ENCODE results near the gene CAMTA1. TPM values are rescaled to one million over a fixed set of nuclear protein-coding genes. Genes with fewer than 3 reads are reported as not detected.

Gene CAMTA1
- total RNA-seq, 1 donor from 2014 or later: 62.9 TPM

DNA sequence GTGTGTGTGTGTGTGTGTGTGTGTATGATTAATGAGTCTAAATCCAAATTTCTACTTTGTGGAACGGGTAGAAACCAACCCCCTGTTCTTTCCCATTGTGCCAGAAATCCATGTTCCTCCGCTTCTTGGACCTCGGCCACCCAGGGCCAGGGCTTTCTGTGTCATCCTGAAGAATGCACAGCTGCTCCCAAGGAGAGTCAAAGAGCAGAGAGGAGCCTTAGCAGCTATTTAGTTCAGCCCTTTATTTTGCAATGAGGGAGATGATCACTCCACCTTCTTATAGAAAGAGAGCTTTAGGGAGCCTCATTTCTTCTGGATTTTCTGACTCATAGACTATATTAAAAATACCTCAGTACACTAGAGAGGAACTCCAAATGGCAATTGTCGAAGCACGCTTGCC is 496.6 kb downstream of the CAMTA1 start:
- Histone ChIP-seq H3K4me1 (no peaks in the 10 kb centered on the region), H3K27ac (no peak overlapping the region), H3K4me3 (no peak overlapping the region), H3K27me3 (no peaks in the 10 kb centered on the region), H3K36me3 (no peaks in the 10 kb centered on the region), H3K9me3 (no peaks in the 10 kb centered on the region)
- no peak for TF ChIP-seq POLR2AphosphoS5 (IDR thresholded peaks at IDR 0.05; ENCODE audit: insufficient read depth in 1 of 2, low read depth in 1 of 2)
- intact Hi-C loops (cut with DNase I): no loop called here
- DNase-seq (ENCODE audit: extremely low spot score in 2 of 2): peak in 1 of 2 donors; percentile 29

GRCh38 chr1:7284839-7285435 is 499.7 kb downstream of the CAMTA1 start:
- Histone ChIP-seq H3K4me1 (no peaks in the 10 kb centered on the region), H3K36me3 (no peaks in the 10 kb centered on the region), H3K27ac (no peak overlapping the region), H3K27me3 (no peaks in the 10 kb centered on the region), H3K9me3 (no peaks in the 10 kb centered on the region), H3K4me3 (no peak overlapping the region)
- intact Hi-C loops (cut with DNase I): no loop called here
- DNase-seq (ENCODE audit: extremely low spot score in 2 of 2): peak in 1 of 2 donors; percentile 47
- TF ChIP-seq POLR2AphosphoS5 (IDR thresholded peaks at IDR 0.05; ENCODE audit: insufficient read depth in 1 of 2, low read depth in 1 of 2) (no peak), POLR2A (IDR thresholded peaks at IDR 0.05) (no peak)
- TF ChIP-seq, protein P1, sequence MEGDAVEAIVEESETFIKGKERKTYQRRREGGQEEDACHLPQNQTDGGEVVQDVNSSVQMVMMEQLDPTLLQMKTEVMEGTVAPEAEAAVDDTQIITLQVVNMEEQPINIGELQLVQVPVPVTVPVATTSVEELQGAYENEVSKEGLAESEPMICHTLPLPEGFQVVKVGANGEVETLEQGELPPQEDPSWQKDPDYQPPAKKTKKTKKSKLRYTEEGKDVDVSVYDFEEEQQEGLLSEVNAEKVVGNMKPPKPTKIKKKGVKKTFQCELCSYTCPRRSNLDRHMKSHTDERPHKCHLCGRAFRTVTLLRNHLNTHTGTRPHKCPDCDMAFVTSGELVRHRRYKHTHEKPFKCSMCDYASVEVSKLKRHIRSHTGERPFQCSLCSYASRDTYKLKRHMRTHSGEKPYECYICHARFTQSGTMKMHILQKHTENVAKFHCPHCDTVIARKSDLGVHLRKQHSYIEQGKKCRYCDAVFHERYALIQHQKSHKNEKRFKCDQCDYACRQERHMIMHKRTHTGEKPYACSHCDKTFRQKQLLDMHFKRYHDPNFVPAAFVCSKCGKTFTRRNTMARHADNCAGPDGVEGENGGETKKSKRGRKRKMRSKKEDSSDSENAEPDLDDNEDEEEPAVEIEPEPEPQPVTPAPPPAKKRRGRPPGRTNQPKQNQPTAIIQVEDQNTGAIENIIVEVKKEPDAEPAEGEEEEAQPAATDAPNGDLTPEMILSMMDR (IDR thresholded peaks at IDR 0.05): no peak

GRCh38 chr1:7285856-7286454 is 500.7 kb downstream of the CAMTA1 start:
- H3K4me3 ChIP-seq: no peak overlapping the region
- no peak overlapping the region for H3K27ac ChIP-seq
- no peak for DNase-seq (ENCODE audit: extremely low spot score in 2 of 2)
- peaks cover 4% of the 10 kb centered on the region for H3K4me1 ChIP-seq
- TF ChIP-seq POLR2A (IDR thresholded peaks at IDR 0.05) (no peak), POLR2AphosphoS5 (IDR thresholded peaks at IDR 0.05; ENCODE audit: insufficient read depth in 1 of 2, low read depth in 1 of 2) (no peak)
- TF ChIP-seq, protein P1 (IDR thresholded peaks at IDR 0.05): no peak
- intact Hi-C loops (cut with DNase I): no loop called here
- no peaks in the 10 kb centered on the region for H3K36me3 ChIP-seq
- no peaks in the 10 kb centered on the region for H3K27me3 ChIP-seq
- no peaks in the 10 kb centered on the region for H3K9me3 ChIP-seq

- Histone ChIP-seq H3K36me3 (no peaks in the 10 kb centered on the region), H3K9me3 (no peaks in the 10 kb centered on the region), H3K4me3 (no peak overlapping the region), H3K27ac (no peak overlapping the region), H3K4me1 (peaks cover 6% of the 10 kb centered on the region), H3K27me3 (no peaks in the 10 kb centered on the region)
- peak in 1 of 2 donors; percentile 40 for DNase-seq (ENCODE audit: extremely low spot score in 2 of 2)
- intact Hi-C loops (cut with DNase I): no loop called here
- TF ChIP-seq POLR2A (IDR thresholded peaks at IDR 0.05) (no peak), POLR2AphosphoS5 (IDR thresholded peaks at IDR 0.05; ENCODE audit: insufficient read depth in 1 of 2, low read depth in 1 of 2) (no peak)
- TF ChIP-seq, protein P1 (IDR thresholded peaks at IDR 0.05): no peak
These were observed 501.8 kb downstream of the CAMTA1 start for GRCh38 chr1:7287013-7287412.

- peak in 1 of 2 donors; percentile 54 for DNase-seq (ENCODE audit: extremely low spot score in 2 of 2)
- Histone ChIP-seq H3K9me3 (no peaks in the 10 kb centered on the region), H3K27me3 (no peaks in the 10 kb centered on the region), H3K27ac (no peak overlapping the region), H3K4me1 (peaks cover 6% of the 10 kb centered on the region), H3K4me3 (no peak overlapping the region), H3K36me3 (no peaks in the 10 kb centered on the region)
- TF ChIP-seq POLR2A (IDR thresholded peaks at IDR 0.05) (no peak), POLR2AphosphoS5 (IDR thresholded peaks at IDR 0.05; ENCODE audit: insufficient read depth in 1 of 2, low read depth in 1 of 2) (no peak)
- TF ChIP-seq, protein P1 (IDR thresholded peaks at IDR 0.05): no peak
- intact Hi-C loops (cut with DNase I): no loop called here
These were observed 503.7 kb downstream of the CAMTA1 start for GRCh38 chr1:7288992-7289391.
